Peyer's patch (tissue), 4 donors: ENCODE measurements around the gene TMEM175.

ENCODE experiments used
- POLR2A ChIP-seq, 2 donors: fragments of 450-650 bp; IDR thresholded peaks; one replicate each; pipeline ENCODE4 v1.5.1; 2017; ENCODE audit warnings: antibody characterized with exemption in 2 of 2, mild to moderate bottlenecking in 2 of 2, moderate library complexity in 2 of 2
- TF ChIP-seq, protein P1 (sequence below), 6 experiments: fragments of 450-650 bp in 4 of 6; fragments of 200-600 bp in 2 of 6; sonication (generic) in 1 of 6; IDR thresholded peaks; one replicate each; pipeline ENCODE4 v1.5.1; 2017 to 2019; ENCODE audit warnings: antibody characterized with exemption in 6 of 6, mild to moderate bottlenecking in 3 of 6, moderate library complexity in 1 of 6

DNA sequence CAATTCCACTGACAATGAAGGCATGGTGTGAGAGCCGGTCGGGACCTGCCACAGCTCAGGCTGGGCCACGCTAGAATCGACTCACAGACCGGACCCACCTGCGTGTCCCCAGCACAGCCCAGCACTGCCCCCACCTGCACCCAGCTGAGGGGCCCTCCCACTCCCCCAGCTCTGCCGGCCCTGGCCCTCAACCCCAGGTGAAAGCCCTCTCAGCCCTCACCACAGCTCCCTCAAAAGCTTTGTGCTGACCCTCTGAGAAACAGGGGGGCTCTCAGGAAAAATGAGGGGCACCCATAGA lies 25.2 kb upstream of the TMEM175 start:
- TF ChIP-seq, protein P1, sequence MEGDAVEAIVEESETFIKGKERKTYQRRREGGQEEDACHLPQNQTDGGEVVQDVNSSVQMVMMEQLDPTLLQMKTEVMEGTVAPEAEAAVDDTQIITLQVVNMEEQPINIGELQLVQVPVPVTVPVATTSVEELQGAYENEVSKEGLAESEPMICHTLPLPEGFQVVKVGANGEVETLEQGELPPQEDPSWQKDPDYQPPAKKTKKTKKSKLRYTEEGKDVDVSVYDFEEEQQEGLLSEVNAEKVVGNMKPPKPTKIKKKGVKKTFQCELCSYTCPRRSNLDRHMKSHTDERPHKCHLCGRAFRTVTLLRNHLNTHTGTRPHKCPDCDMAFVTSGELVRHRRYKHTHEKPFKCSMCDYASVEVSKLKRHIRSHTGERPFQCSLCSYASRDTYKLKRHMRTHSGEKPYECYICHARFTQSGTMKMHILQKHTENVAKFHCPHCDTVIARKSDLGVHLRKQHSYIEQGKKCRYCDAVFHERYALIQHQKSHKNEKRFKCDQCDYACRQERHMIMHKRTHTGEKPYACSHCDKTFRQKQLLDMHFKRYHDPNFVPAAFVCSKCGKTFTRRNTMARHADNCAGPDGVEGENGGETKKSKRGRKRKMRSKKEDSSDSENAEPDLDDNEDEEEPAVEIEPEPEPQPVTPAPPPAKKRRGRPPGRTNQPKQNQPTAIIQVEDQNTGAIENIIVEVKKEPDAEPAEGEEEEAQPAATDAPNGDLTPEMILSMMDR (IDR thresholded peaks at IDR 0.05) = no peak
- TF ChIP-seq POLR2A (IDR thresholded peaks at IDR 0.05) = no peak
